Uterus (tissue), 2 donors: Measurements from ENCODE around the gene ELMO1.

Source experiments
- POLR2A ChIP-seq, 2 donors: fragments of 450-650 bp; IDR thresholded peaks; one replicate each; pipeline ENCODE4 v1.6.1; 2016; ENCODE audit warnings: antibody characterized with exemption in 2 of 2, mild to moderate bottlenecking in 1 of 2, moderate library complexity in 1 of 2
- TF ChIP-seq, protein P1 (sequence below), 4 experiments: fragments of 200-600 bp in 2 of 4; fragments of 450-650 bp in 2 of 4; sonication (generic) in 2 of 4; IDR thresholded peaks; one replicate each; pipeline ENCODE4 v1.5.1; 2016 to 2019; ENCODE audit warnings: antibody characterized with exemption in 4 of 4, mild to moderate bottlenecking in 2 of 4, moderate library complexity in 1 of 4

GRCh38 chr7:37084303-37084702 is 364.4 kb downstream of the ELMO1 start:
- TF ChIP-seq, protein P1, sequence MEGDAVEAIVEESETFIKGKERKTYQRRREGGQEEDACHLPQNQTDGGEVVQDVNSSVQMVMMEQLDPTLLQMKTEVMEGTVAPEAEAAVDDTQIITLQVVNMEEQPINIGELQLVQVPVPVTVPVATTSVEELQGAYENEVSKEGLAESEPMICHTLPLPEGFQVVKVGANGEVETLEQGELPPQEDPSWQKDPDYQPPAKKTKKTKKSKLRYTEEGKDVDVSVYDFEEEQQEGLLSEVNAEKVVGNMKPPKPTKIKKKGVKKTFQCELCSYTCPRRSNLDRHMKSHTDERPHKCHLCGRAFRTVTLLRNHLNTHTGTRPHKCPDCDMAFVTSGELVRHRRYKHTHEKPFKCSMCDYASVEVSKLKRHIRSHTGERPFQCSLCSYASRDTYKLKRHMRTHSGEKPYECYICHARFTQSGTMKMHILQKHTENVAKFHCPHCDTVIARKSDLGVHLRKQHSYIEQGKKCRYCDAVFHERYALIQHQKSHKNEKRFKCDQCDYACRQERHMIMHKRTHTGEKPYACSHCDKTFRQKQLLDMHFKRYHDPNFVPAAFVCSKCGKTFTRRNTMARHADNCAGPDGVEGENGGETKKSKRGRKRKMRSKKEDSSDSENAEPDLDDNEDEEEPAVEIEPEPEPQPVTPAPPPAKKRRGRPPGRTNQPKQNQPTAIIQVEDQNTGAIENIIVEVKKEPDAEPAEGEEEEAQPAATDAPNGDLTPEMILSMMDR (IDR thresholded peaks at IDR 0.05): no peak
- TF ChIP-seq POLR2A (IDR thresholded peaks at IDR 0.05): no peak
